Kidney (tissue), 14 donors: ENCODE results near the gene CCDC116. TPM values are rescaled to one million over a fixed set of nuclear protein-coding genes. Genes with fewer than 3 reads are reported as not detected.
A peak's percentile ranks its signal among the peaks of the same experiment; 100 is the strongest.

Experiments used
- DNase-seq, 5 donors: peaks; one replicate each; pipeline ENCODE4 v3.0.0-alpha.2; 2013 to 2020
- FAIRE-seq: peaks from 2 replicates; lab custom pipeline; 2012; peaks lifted over from hg19 to GRCh38; lab: Jason Lieb, UNC
- H3K27ac ChIP-seq, 2 donors: one replicate each; pipeline ENCODE4 v1.7.0; 2013; ENCODE audit warnings: low read depth in 2 of 2, low read length in 2 of 2, inconsistent platforms in 1 of 2
- H3K27me3 ChIP-seq: one replicate; pipeline ENCODE4 v1.7.1; 2013; ENCODE audit warnings: low read length, inconsistent platforms; ENCODE audit not compliant: control insufficient read depth, insufficient read depth
- H3K36me3 ChIP-seq, 3 donors: one replicate each; pipeline versions ENCODE4 v1.7.0 to v1.7.1; 2013; ENCODE audit warnings: low read length in 3 of 3, control low read depth in 1 of 3, inconsistent platforms in 1 of 3; ENCODE audit not compliant: insufficient read depth in 3 of 3, control insufficient read depth in 2 of 3
- H3K4me1 ChIP-seq, 3 donors: one replicate each; pipeline versions ENCODE4 v1.7.0 to v1.7.1; 2013; ENCODE audit warnings: low read length in 3 of 3, inconsistent platforms in 1 of 3, low read depth in 1 of 3; ENCODE audit not compliant: control insufficient read depth in 2 of 3, insufficient read depth in 2 of 3
- H3K4me3 ChIP-seq, 3 donors: one replicate each; pipeline versions ENCODE4 v1.7.0 to v1.8.1; 2013; ENCODE audit warnings: low read length in 3 of 3, control low read depth in 1 of 3, inconsistent platforms in 1 of 3
- H3K9ac ChIP-seq, 3 donors: one replicate each; pipeline versions ENCODE4 v1.7.0 to v1.7.1; 2013; ENCODE audit warnings: low read length in 3 of 3, control low read depth in 1 of 3, inconsistent platforms in 1 of 3
- H3K9me3 ChIP-seq, 3 donors: one replicate each; pipeline versions ENCODE4 v1.7.0 to v1.7.1; 2013; ENCODE audit warnings: low read length in 3 of 3, control low read depth in 1 of 3, inconsistent platforms in 1 of 3; ENCODE audit not compliant: control insufficient read depth in 2 of 3, insufficient read depth in 1 of 3
- intact Hi-C: fragments of 100-400 bp; cut with DNase I; formaldehyde crosslinking; loops from one replicate; pipeline ENCODE4 v1.11.1; 2022
- polyA plus RNA-seq: library from polyadenylated mRNA; stranded (reverse); fragments of 350-450 nt; fragmentation: Illumina TruSeq; extraction: RNeasy Lipid Tissue Mini Kit (QIAGEN cat#74804); gene quantifications from one replicate; pipeline ENCODE4 v1.2.3, GENCODE V29; 2014; ENCODE audit warnings: low read depth, low replicate concordance; ENCODE audit not compliant: insufficient read depth
- total RNA-seq: library from RNA; stranded (reverse); fragmentation: NEBNext Ultra II Directional; extraction: Animal tissue kit (Norgen Biotek cat#: 25700); gene quantifications from one replicate; pipeline ENCODE4 v1.2.1, GENCODE V29; 2021
- TF ChIP-seq, protein P1 (sequence below): IDR thresholded peaks from 3 replicates; pipeline ENCODE4 v1.5.1; 2012; ENCODE audit warnings: mild to moderate bottlenecking, moderate library complexity, borderline replicate concordance; ENCODE audit not compliant: insufficient read depth; ENCODE audit errors: extremely low read depth
- donor health status: control.
- donor health status: control.
- donor health status: control.
- donor health status: control.
- donor health status: control.
- donor health status: DM: yes; HTN: yes; CAD: no.
- donor health status: Normal renal cell carcinoma (clear cell type).

Gene CCDC116
- total and polyA plus RNA-seq, 2 donors from 2014 or later = 0.22 TPM

- H3K4me3 ChIP-seq = peak overlapping the region in 1 of 3 donors; percentile 56
- no peaks in the 10 kb centered on the region for H3K9me3 ChIP-seq
- no peak for FAIRE-seq
- H3K27me3 ChIP-seq = no peaks in the 10 kb centered on the region
- no peak overlapping the region for H3K9ac ChIP-seq
- no peak overlapping the region for H3K27ac ChIP-seq
- H3K4me1 ChIP-seq = peaks cover 0 to 4% (median 0%) of the 10 kb centered on the region in 3 donors
- DNase-seq = no peak
- TF ChIP-seq, protein P1, sequence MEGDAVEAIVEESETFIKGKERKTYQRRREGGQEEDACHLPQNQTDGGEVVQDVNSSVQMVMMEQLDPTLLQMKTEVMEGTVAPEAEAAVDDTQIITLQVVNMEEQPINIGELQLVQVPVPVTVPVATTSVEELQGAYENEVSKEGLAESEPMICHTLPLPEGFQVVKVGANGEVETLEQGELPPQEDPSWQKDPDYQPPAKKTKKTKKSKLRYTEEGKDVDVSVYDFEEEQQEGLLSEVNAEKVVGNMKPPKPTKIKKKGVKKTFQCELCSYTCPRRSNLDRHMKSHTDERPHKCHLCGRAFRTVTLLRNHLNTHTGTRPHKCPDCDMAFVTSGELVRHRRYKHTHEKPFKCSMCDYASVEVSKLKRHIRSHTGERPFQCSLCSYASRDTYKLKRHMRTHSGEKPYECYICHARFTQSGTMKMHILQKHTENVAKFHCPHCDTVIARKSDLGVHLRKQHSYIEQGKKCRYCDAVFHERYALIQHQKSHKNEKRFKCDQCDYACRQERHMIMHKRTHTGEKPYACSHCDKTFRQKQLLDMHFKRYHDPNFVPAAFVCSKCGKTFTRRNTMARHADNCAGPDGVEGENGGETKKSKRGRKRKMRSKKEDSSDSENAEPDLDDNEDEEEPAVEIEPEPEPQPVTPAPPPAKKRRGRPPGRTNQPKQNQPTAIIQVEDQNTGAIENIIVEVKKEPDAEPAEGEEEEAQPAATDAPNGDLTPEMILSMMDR = no peak
- intact Hi-C loops = no loop called here
- H3K36me3 ChIP-seq = no peaks in the 10 kb centered on the region
Measured at GRCh38 chr22:21657020-21657359, 24.4 kb downstream of the CCDC116 start.

GRCh38 chr22:21657360-21658032 is 24.9 kb downstream of the CCDC116 start:
- no peaks in the 10 kb centered on the region for H3K27me3 ChIP-seq
- H3K36me3 ChIP-seq = no peaks in the 10 kb centered on the region
- peaks cover 0 to 4% (median 0%) of the 10 kb centered on the region in 3 donors for H3K4me1 ChIP-seq
- no peaks in the 10 kb centered on the region for H3K9me3 ChIP-seq
- TF ChIP-seq, protein P1 = no peak
- intact Hi-C loops = no loop called here
- no peak for FAIRE-seq
- H3K27ac ChIP-seq = no peak overlapping the region
- DNase-seq = peak; percentile 89 to 93 (median 91)
- no peak overlapping the region for H3K9ac ChIP-seq
- peak overlapping the region; percentile 42 to 56 (median 56) for H3K4me3 ChIP-seq

DNA sequence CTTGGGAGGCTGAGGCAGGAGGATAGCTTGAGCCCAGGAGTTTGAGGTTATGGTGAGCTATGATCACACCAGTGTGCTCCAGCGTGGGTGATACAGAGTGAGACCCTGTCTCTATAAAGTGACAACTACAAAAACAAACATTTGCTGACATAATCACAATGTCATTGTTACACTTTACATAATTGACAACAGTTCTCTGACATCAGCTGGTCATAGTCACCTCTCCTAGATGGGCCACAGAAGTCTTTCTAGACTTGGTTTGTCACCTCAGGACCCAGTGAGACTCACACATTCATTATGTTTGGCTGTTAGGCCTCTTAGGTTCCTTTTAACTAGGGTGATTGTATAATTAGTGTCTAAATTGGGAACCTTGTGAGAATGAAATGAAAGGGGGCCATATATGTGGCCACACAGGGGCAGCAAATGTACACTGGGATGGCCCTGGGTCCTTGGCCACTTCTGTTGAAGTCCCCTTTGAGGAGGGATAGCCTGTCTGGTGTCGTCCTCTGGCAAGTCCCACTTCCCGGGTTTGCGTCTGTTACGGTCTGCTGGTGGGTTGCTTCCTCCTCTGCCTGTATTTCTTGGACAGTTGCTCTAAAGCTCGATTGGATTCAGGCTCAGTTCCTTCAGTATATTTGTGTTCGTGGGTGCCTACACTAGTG is 27.4 kb downstream of the CCDC116 start:
- no peak overlapping the region for H3K27ac ChIP-seq
- intact Hi-C loops = no loop called here
- H3K27me3 ChIP-seq = no peaks in the 10 kb centered on the region
- no peaks in the 10 kb centered on the region for H3K9me3 ChIP-seq
- no peak for DNase-seq
- H3K4me1 ChIP-seq = peaks cover 0 to 2% (median 0%) of the 10 kb centered on the region in 3 donors
- no peak overlapping the region for H3K4me3 ChIP-seq
- H3K36me3 ChIP-seq = no peaks in the 10 kb centered on the region
- TF ChIP-seq, protein P1 = no peak
- no peak overlapping the region for H3K9ac ChIP-seq
- no peak for FAIRE-seq
